PC-9 (cell line): Measurements from ENCODE around the gene ABTB2. TPM values are rescaled to one million over a fixed set of nuclear protein-coding genes. Genes with fewer than 3 reads are reported as not detected.

ENCODE experiments used
- BruUV-seq: library from RNA; stranded (reverse); fragments of 400-500 nt; replicated peaks from 2 replicates; lab custom pipeline; 2021; lab: Mats Ljungman, UMichigan
- CTCF ChIA-PET: fragments of 300-600 bp; sonication (Branson Sonifier 250); formaldehyde crosslinking; loops from one replicate; lab custom pipeline; 2022; ENCODE audit warnings: antibody characterized with exemption; lab: Charles Lee
- POLR2A ChIA-PET: fragments of 300-600 bp; sonication (Branson Sonifier 250); formaldehyde crosslinking; loops from one replicate; lab custom pipeline; 2022; ENCODE audit warnings: antibody characterized with exemption; ENCODE audit not compliant: unreplicated experiment; lab: Charles Lee
- DNase-seq, 2 experiments: peaks; one replicate each; pipeline versions ENCODE4 v3.0.0 to v3.0.0-alpha.2; 2015 to 2022; ENCODE audit warnings: mixed read lengths in 1 of 2
- H2AFZ ChIP-seq: fragments of 200-600 bp; sonication (generic); 2 replicates; pipeline ENCODE4 v1.8.1; 2017; ENCODE audit warnings: antibody characterized with exemption
- H3F3A ChIP-seq: fragments of 200-600 bp; sonication (generic); 2 replicates; pipeline ENCODE4 v1.8.1; 2017; ENCODE audit warnings: antibody characterized with exemption, mild to moderate bottlenecking, low read depth; ENCODE audit not compliant: insufficient read depth
- H3K27ac ChIP-seq: fragments of 200-600 bp; sonication (generic); 2 replicates; pipeline ENCODE4 v1.6.1; 2016; ENCODE audit warnings: mixed run types
- H3K27me3 ChIP-seq: fragments of 200-600 bp; sonication (generic); 2 replicates; pipeline ENCODE4 v1.6.1; 2016; ENCODE audit warnings: low read depth, mixed run types; ENCODE audit not compliant: insufficient read depth
- H3K36me3 ChIP-seq: fragments of 200-600 bp; sonication (generic); 2 replicates; pipeline ENCODE4 v1.6.1; 2016; ENCODE audit warnings: low read depth, mixed run types
- H3K4me1 ChIP-seq: fragments of 200-600 bp; sonication (generic); replicated peaks from 2 replicates; pipeline ENCODE4 v1.6.1; 2016; ENCODE audit warnings: mixed run types; ENCODE audit not compliant: insufficient read depth
- H3K4me2 ChIP-seq: fragments of 200-600 bp; sonication (generic); 2 replicates; pipeline ENCODE4 v1.6.1; 2017; ENCODE audit warnings: mixed run types
- H3K4me3 ChIP-seq: fragments of 200-600 bp; sonication (generic); 2 replicates; pipeline ENCODE4 v1.6.1; 2016; ENCODE audit warnings: mixed run types
- H3K79me2 ChIP-seq: fragments of 200-600 bp; sonication (generic); 2 replicates; pipeline ENCODE4 v1.6.1; 2017; ENCODE audit warnings: low read depth, mixed run types
- H3K9me2 ChIP-seq: fragments of 200-600 bp; sonication (generic); 2 replicates; pipeline ENCODE4 v1.8.1; 2017; ENCODE audit warnings: mild to moderate bottlenecking; ENCODE audit not compliant: insufficient read depth
- H3K9me3 ChIP-seq: fragments of 200-600 bp; sonication (generic); 2 replicates; pipeline ENCODE4 v1.8.1; 2016; ENCODE audit warnings: low read depth; ENCODE audit not compliant: insufficient read depth
- H4K20me1 ChIP-seq: fragments of 200-600 bp; sonication (generic); 2 replicates; pipeline ENCODE4 v1.8.1; 2017; ENCODE audit not compliant: insufficient read depth
- CTCF ChIP-seq: fragments of 200-600 bp; sonication (generic); conservative IDR thresholded peaks from 2 replicates; pipeline ENCODE4 v1.6.1; 2017; ENCODE audit warnings: mixed run types, antibody characterized with exemption, mild to moderate bottlenecking, moderate library complexity
- EZH2 ChIP-seq: fragments of 200-600 bp; sonication (generic); IDR thresholded peaks from 2 replicates; pipeline ENCODE4 v1.8.0; 2017; ENCODE audit warnings: antibody characterized with exemption, low read depth
- intact Hi-C: fragments of 100-400 bp; cut with micrococcal nuclease; formaldehyde crosslinking; loops from one replicate; pipeline ENCODE4 v1.10.0; 2022; ENCODE audit not compliant: unreplicated experiment
- total RNA-seq: library from RNA; stranded (reverse); gene quantifications from 2 replicates; pipeline ENCODE4 v1.2.3, GENCODE V29; 2021

Gene ABTB2
- total RNA-seq, 1 experiment from 2014 or later, result 12.9 TPM

GRCh38 chr11:34239465-34240149 lies 118.2 kb downstream of the ABTB2 start:
- no peak overlapping the region for H3K4me2 ChIP-seq
- CTCF ChIA-PET, result interaction anchor here (0.6 kb wide), 1 partner anchor 12 kb away, joined by 7 read pairs; no protein-coding TSS in a partner anchor
- H3F3A ChIP-seq, result peaks cover 47% of the 10 kb centered on the region
- no peak overlapping the region for H2AFZ ChIP-seq
- H3K4me3 ChIP-seq, result no peak overlapping the region
- TF ChIP-seq CTCF (no peak), EZH2 (no peak)
- intact Hi-C loops, result no loop called here
- H3K9me3 ChIP-seq, result no peaks in the 10 kb centered on the region
- no peaks in the 10 kb centered on the region for H3K36me3 ChIP-seq
- peaks cover 64% of the 10 kb centered on the region for H3K4me1 ChIP-seq
- H3K9me2 ChIP-seq, result no peaks in the 10 kb centered on the region
- no peaks in the 10 kb centered on the region for H3K27me3 ChIP-seq
- POLR2A ChIA-PET, result interaction anchor here (0.6 kb wide), 2 partner anchors 1314 to 1317 kb away, joined by 3 to 9 read pairs; no protein-coding TSS in a partner anchor
- H4K20me1 ChIP-seq, result no peaks in the 10 kb centered on the region
- peaks cover 88% of the 10 kb centered on the region for H3K79me2 ChIP-seq
- no peak overlapping the region for H3K27ac ChIP-seq
- DNase-seq, result no peak
- BruUV-seq, result no TSS peak

DNA sequence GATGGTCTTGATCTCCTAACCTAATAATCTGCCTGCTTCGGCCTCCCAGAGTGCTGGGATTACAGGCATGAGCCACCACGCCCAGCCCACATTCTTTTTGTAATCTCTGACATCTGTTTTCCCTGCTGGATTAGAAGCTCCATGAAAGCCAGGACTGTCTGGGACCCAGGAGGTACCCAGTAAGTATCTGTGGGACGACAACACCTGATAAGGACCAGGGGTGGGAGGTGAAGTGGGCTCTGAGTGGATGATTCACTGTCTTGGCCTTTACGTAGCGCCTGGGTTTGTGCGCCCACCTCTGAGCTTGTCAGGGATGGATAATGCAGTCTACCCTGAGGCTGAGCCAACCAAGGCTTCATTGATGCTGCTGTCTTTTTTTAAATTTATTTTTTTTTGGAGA lies 118.8 kb downstream of the ABTB2 start:
- no peak overlapping the region for H3K4me2 ChIP-seq
- H3K9me2 ChIP-seq, result no peaks in the 10 kb centered on the region
- H3K79me2 ChIP-seq, result peaks cover 83% of the 10 kb centered on the region
- no peak overlapping the region for H3K4me3 ChIP-seq
- H3K9me3 ChIP-seq, result no peaks in the 10 kb centered on the region
- no peaks in the 10 kb centered on the region for H3K27me3 ChIP-seq
- H3K36me3 ChIP-seq, result no peaks in the 10 kb centered on the region
- no peak overlapping the region for H2AFZ ChIP-seq
- H4K20me1 ChIP-seq, result no peaks in the 10 kb centered on the region
- DNase-seq, result no peak
- TF ChIP-seq EZH2 (no peak), CTCF (no peak)
- CTCF ChIA-PET, result no interaction called here
- POLR2A ChIA-PET, result interaction anchor here (0.6 kb wide), 1 partner anchor 1313 kb away, joined by 3 read pairs; no protein-coding TSS in a partner anchor
- peaks cover 64% of the 10 kb centered on the region for H3K4me1 ChIP-seq
- intact Hi-C loops, result no loop called here
- H3F3A ChIP-seq, result peaks cover 47% of the 10 kb centered on the region
- no TSS peak for BruUV-seq
- H3K27ac ChIP-seq, result no peak overlapping the region

- Histone ChIP-seq H3K79me2 (peaks cover 83% of the 10 kb centered on the region), H3K27me3 (no peaks in the 10 kb centered on the region), H3F3A (peaks cover 49% of the 10 kb centered on the region), H3K4me1 (peaks cover 63% of the 10 kb centered on the region), H3K27ac (no peak overlapping the region), H4K20me1 (no peaks in the 10 kb centered on the region), H2AFZ (no peak overlapping the region), H3K36me3 (no peaks in the 10 kb centered on the region), H3K4me3 (no peak overlapping the region), H3K9me3 (no peaks in the 10 kb centered on the region), H3K4me2 (no peak overlapping the region), H3K9me2 (no peaks in the 10 kb centered on the region)
- no peak for DNase-seq
- intact Hi-C loops, result no loop called here
- no TSS peak for BruUV-seq
- ChIA-PET POLR2A (interaction anchor here (0.6 kb wide), 1 partner anchor 696 kb away, joined by 4 read pairs; no protein-coding TSS in a partner anchor), CTCF (no interaction called here)
- TF ChIP-seq EZH2 (no peak), CTCF (no peak)
Measured at GRCh38 chr11:34238533-34238932, 119.3 kb downstream of the ABTB2 start.
